Measurements from ENCODE around the gene OR10A3. TPM values are rescaled to one million over a fixed set of nuclear protein-coding genes. Genes with fewer than 3 reads are reported as not detected.

The OR10A3 gene
- total RNA-seq, 1 experiment from 2014 or later, result not detected

DNA sequence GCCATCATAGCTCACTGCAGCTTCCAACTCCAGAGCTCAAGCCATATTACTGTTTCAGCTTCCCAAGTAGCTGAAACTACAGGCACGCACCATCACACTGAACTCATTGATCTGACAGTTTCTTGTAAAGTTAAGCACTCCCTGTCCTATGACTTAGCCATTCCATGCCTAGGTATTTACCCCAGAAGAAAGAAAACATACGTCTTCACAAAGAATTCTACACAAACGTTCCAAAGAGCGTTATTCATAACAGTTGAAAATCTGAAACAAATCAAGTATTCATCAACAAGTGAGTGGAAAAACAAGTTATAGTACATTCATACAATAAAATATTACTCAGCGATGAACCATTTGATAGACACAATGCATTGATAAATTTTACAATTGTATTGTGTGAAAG, 31.5 kb upstream of the OR10A3 start:
- Mint-ChIP-seq H3K36me3 (peaks cover 6% of the 10 kb centered on the region), H3K27ac (no peak overlapping the region), H3K4me3 (no peak overlapping the region), H3K27me3 (ENCODE audit: low read depth) (no peaks in the 10 kb centered on the region; the same call in 1 of the 2 replicates), H3K4me1 (peaks cover 42% of the 10 kb centered on the region), H3K9me3 (peaks cover 12% of the 10 kb centered on the region)
- TF ChIP-seq, protein P1, sequence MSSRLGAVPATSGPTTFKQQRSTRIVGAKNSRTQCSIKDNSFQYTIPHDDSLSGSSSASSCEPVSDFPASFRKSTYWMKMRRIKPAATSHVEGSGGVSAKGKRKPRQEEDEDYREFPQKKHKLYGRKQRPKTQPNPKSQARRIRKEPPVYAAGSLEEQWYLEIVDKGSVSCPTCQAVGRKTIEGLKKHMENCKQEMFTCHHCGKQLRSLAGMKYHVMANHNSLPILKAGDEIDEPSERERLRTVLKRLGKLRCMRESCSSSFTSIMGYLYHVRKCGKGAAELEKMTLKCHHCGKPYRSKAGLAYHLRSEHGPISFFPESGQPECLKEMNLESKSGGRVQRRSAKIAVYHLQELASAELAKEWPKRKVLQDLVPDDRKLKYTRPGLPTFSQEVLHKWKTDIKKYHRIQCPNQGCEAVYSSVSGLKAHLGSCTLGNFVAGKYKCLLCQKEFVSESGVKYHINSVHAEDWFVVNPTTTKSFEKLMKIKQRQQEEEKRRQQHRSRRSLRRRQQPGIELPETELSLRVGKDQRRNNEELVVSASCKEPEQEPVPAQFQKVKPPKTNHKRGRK (CRISPR knock-in tag; IDR thresholded peaks at IDR 0.05; ENCODE audit: borderline replicate concordance), result no peak
- no peak for TF ChIP-seq SMAD3 (CRISPR knock-in tag; IDR thresholded peaks at IDR 0.05; ENCODE audit: borderline replicate concordance)
- TF ChIP-seq ZNF121 (CRISPR knock-in tag; IDR thresholded peaks at IDR 0.05), result no peak
- no peak for TF ChIP-seq CREM (CRISPR knock-in tag; IDR thresholded peaks at IDR 0.05)
- no peak for TF ChIP-seq RORB (CRISPR knock-in tag; IDR thresholded peaks at IDR 0.05)
- TF ChIP-seq, protein P2, sequence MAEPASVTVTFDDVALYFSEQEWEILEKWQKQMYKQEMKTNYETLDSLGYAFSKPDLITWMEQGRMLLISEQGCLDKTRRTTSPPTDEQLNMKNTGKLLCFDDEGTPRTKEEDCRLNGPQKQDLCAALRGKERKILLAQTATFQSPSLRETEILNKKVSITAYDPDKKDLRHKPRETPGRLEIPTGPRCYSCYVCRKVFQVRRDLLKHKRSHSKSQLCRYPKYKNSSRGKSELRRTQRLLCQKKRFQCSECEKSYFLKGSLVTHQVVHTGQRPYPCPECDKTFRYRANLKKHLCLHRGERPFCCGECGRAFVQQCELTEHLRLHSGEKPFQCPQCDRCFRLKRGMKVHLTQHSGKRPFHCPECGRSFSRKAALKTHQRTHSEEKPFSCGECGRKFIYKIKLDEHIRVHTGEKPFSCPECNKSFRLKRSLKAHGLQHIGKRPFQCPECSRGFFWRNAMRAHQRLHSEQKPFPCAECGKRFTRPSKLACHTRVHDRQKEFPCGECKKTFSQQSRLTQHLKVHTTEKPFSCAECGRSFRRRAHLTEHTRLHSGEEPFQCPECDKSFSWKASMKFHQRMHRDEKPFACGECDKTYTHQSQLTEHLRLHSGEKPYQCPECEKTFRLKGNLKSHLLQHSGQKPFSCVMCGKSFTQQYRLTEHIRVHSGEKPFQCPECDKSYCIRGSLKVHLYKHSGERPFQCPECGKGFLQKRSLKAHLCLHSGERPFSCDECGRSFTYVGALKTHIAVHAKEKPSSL (CRISPR knock-in tag; conservative IDR thresholded peaks at IDR 0.05), result no peak
- TF ChIP-seq, protein P3, sequence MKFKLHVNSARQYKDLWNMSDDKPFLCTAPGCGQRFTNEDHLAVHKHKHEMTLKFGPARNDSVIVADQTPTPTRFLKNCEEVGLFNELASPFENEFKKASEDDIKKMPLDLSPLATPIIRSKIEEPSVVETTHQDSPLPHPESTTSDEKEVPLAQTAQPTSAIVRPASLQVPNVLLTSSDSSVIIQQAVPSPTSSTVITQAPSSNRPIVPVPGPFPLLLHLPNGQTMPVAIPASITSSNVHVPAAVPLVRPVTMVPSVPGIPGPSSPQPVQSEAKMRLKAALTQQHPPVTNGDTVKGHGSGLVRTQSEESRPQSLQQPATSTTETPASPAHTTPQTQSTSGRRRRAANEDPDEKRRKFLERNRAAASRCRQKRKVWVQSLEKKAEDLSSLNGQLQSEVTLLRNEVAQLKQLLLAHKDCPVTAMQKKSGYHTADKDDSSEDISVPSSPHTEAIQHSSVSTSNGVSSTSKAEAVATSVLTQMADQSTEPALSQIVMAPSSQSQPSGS (CRISPR knock-in tag; IDR thresholded peaks at IDR 0.05; ENCODE audit: borderline replicate concordance, low read depth), result no peak
- no peak for TF ChIP-seq MYBL2 (CRISPR knock-in tag; IDR thresholded peaks at IDR 0.05)
- no peak for TF ChIP-seq TEAD4 (CRISPR knock-in tag; IDR thresholded peaks at IDR 0.05)
- TF ChIP-seq, protein P4, sequence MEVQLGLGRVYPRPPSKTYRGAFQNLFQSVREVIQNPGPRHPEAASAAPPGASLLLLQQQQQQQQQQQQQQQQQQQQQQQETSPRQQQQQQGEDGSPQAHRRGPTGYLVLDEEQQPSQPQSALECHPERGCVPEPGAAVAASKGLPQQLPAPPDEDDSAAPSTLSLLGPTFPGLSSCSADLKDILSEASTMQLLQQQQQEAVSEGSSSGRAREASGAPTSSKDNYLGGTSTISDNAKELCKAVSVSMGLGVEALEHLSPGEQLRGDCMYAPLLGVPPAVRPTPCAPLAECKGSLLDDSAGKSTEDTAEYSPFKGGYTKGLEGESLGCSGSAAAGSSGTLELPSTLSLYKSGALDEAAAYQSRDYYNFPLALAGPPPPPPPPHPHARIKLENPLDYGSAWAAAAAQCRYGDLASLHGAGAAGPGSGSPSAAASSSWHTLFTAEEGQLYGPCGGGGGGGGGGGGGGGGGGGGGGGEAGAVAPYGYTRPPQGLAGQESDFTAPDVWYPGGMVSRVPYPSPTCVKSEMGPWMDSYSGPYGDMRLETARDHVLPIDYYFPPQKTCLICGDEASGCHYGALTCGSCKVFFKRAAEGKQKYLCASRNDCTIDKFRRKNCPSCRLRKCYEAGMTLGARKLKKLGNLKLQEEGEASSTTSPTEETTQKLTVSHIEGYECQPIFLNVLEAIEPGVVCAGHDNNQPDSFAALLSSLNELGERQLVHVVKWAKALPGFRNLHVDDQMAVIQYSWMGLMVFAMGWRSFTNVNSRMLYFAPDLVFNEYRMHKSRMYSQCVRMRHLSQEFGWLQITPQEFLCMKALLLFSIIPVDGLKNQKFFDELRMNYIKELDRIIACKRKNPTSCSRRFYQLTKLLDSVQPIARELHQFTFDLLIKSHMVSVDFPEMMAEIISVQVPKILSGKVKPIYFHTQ (CRISPR knock-in tag; IDR thresholded peaks at IDR 0.05), result no peak
- TF ChIP-seq SOX15 (CRISPR knock-in tag; IDR thresholded peaks at IDR 0.05), result no peak
- TF ChIP-seq GABPB1 (CRISPR knock-in tag; IDR thresholded peaks at IDR 0.05), result no peak
- TF ChIP-seq FOXP1 (CRISPR knock-in tag; IDR thresholded peaks at IDR 0.05; ENCODE audit: borderline replicate concordance), result no peak
- TF ChIP-seq ZNF423 (CRISPR knock-in tag; IDR thresholded peaks at IDR 0.05), result no peak
- TF ChIP-seq, protein P5, sequence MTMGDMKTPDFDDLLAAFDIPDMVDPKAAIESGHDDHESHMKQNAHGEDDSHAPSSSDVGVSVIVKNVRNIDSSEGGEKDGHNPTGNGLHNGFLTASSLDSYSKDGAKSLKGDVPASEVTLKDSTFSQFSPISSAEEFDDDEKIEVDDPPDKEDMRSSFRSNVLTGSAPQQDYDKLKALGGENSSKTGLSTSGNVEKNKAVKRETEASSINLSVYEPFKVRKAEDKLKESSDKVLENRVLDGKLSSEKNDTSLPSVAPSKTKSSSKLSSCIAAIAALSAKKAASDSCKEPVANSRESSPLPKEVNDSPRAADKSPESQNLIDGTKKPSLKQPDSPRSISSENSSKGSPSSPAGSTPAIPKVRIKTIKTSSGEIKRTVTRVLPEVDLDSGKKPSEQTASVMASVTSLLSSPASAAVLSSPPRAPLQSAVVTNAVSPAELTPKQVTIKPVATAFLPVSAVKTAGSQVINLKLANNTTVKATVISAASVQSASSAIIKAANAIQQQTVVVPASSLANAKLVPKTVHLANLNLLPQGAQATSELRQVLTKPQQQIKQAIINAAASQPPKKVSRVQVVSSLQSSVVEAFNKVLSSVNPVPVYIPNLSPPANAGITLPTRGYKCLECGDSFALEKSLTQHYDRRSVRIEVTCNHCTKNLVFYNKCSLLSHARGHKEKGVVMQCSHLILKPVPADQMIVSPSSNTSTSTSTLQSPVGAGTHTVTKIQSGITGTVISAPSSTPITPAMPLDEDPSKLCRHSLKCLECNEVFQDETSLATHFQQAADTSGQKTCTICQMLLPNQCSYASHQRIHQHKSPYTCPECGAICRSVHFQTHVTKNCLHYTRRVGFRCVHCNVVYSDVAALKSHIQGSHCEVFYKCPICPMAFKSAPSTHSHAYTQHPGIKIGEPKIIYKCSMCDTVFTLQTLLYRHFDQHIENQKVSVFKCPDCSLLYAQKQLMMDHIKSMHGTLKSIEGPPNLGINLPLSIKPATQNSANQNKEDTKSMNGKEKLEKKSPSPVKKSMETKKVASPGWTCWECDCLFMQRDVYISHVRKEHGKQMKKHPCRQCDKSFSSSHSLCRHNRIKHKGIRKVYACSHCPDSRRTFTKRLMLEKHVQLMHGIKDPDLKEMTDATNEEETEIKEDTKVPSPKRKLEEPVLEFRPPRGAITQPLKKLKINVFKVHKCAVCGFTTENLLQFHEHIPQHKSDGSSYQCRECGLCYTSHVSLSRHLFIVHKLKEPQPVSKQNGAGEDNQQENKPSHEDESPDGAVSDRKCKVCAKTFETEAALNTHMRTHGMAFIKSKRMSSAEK (CRISPR knock-in tag; IDR thresholded peaks at IDR 0.05; ENCODE audit: borderline replicate concordance), result no peak
- TF ChIP-seq, protein P6, sequence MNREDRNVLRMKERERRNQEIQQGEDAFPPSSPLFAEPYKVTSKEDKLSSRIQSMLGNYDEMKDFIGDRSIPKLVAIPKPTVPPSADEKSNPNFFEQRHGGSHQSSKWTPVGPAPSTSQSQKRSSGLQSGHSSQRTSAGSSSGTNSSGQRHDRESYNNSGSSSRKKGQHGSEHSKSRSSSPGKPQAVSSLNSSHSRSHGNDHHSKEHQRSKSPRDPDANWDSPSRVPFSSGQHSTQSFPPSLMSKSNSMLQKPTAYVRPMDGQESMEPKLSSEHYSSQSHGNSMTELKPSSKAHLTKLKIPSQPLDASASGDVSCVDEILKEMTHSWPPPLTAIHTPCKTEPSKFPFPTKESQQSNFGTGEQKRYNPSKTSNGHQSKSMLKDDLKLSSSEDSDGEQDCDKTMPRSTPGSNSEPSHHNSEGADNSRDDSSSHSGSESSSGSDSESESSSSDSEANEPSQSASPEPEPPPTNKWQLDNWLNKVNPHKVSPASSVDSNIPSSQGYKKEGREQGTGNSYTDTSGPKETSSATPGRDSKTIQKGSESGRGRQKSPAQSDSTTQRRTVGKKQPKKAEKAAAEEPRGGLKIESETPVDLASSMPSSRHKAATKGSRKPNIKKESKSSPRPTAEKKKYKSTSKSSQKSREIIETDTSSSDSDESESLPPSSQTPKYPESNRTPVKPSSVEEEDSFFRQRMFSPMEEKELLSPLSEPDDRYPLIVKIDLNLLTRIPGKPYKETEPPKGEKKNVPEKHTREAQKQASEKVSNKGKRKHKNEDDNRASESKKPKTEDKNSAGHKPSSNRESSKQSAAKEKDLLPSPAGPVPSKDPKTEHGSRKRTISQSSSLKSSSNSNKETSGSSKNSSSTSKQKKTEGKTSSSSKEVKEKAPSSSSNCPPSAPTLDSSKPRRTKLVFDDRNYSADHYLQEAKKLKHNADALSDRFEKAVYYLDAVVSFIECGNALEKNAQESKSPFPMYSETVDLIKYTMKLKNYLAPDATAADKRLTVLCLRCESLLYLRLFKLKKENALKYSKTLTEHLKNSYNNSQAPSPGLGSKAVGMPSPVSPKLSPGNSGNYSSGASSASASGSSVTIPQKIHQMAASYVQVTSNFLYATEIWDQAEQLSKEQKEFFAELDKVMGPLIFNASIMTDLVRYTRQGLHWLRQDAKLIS (CRISPR knock-in tag; IDR thresholded peaks at IDR 0.05; ENCODE audit: borderline replicate concordance), result no peak
- no peak for TF ChIP-seq ELF4 (CRISPR knock-in tag; IDR thresholded peaks at IDR 0.05; ENCODE audit: low read depth)
- TF ChIP-seq, protein P7, sequence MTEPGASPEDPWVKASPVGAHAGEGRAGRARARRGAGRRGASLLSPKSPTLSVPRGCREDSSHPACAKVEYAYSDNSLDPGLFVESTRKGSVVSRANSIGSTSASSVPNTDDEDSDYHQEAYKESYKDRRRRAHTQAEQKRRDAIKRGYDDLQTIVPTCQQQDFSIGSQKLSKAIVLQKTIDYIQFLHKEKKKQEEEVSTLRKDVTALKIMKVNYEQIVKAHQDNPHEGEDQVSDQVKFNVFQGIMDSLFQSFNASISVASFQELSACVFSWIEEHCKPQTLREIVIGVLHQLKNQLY (CRISPR knock-in tag; IDR thresholded peaks at IDR 0.05), result no peak
- ATAC-seq (no peak), DNase-seq (ENCODE audit: low spot score) (no peak)
- CTCF ChIA-PET, result no interaction called here
- POLR2A ChIA-PET, result no interaction called here

Data from WTC11 (cell line).